HL-60/S4 treated with retinoic acid at 250 ng/mL for 4 days and 3 days (cell line): Measurements from ENCODE around the gene CCDC82.

Experiments used
- in situ Hi-C: fragments of 300-500 bp; cut with MboI; formaldehyde crosslinking; loops from 2 replicates; pipeline ENCODE4 v1.7.0; 2022; ENCODE audit warnings: low sequenced_read_pairs

The CCDC82 gene

GRCh38 chr11:96309016-96309642 is 80.6 kb downstream of the CCDC82 start:
- in situ Hi-C loops, result no loop called here

- in situ Hi-C loops, result no loop called here
These were observed 82.0 kb downstream of the CCDC82 start for GRCh38 chr11:96307776-96308140.

- in situ Hi-C loops, result no loop called here
These were observed 82.6 kb downstream of the CCDC82 start for GRCh38 chr11:96306933-96307775.

- in situ Hi-C loops, result no loop called here
These were observed 83.1 kb downstream of the CCDC82 start for GRCh38 chr11:96306600-96306932.

- in situ Hi-C loops, result no loop called here
These were observed 83.6 kb downstream of the CCDC82 start for GRCh38 chr11:96306071-96306470.

- in situ Hi-C loops, result no loop called here
These were observed 85.7 kb downstream of the CCDC82 start for GRCh38 chr11:96303980-96304379.

- in situ Hi-C loops, result no loop called here
These were observed 86.6 kb downstream of the CCDC82 start for GRCh38 chr11:96303064-96303463.
